Astrocyte (in vitro differentiated cells and primary cell): ENCODE results near the gene CDH22.

Experiments used
- CTCF ChIP-seq: IDR thresholded peaks from 2 replicates; pipeline ENCODE4 v1.5.1; 2011; ENCODE audit warnings: low read depth, mild to moderate bottlenecking, inconsistent platforms, low read length, moderate library complexity; ENCODE audit not compliant: insufficient read depth
- EZH2 ChIP-seq: IDR thresholded peaks from 2 replicates; pipeline ENCODE4 v1.6.1; 2012; ENCODE audit warnings: mild to moderate bottlenecking, low read length, inconsistent platforms; ENCODE audit not compliant: insufficient read depth

GRCh38 chr20:46230106-46230491 lies 78.2 kb downstream of the CDH22 start:
- no peak for TF ChIP-seq CTCF
- no peak for TF ChIP-seq EZH2
